Measurements from ENCODE around the gene LPCAT3. TPM values are rescaled to one million over a fixed set of nuclear protein-coding genes. Genes with fewer than 3 reads are reported as not detected.

The LPCAT3 gene
- total RNA-seq, 1 experiment from 2014 or later = 45.8 TPM

DNA sequence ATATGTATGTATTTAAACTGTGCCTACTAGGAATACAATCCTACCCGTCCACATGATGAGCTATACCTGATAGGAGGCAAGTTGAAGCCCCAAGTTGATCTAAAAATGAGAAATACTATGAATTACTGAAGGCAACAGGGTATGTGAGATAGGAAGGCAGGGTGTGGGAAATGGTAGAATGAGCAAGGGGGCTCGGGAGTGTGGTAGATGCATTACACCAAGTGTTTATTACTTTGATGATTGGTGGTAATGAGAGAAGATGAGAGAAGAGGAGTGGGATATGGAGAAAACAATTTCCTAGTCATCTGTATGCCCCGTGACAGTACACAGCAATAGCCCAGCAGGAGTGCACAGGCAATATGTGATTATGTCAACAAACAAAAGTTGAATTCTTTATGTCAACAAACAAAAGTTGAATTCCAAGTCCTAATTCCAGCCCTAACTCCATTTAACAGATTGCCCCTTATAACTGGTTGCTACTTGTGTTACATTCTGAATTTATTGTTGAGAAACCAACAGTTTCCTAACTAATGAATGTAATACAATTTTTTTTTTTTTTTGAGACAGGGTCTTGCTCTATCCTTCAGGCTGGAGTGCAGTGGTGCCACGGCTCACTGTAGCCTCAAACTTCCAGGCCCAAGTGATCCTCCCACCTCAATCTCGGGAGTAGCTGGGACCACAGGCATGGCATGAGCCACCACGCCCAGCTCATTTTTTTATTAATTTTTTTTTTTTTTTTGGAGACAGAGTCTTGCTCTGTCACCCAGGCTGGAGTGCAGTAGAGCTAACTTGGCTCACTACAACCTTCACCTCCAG is 2.5 kb downstream of the LPCAT3 start:
- H3K9ac ChIP-seq (ENCODE audit: low read length) = no peak overlapping the region
- peaks cover 4 to 9% of the 10 kb centered on the region in 2 experiments; a peak in 2 of 4 replicates for H3K36me3 ChIP-seq (ENCODE audit: control insufficient read depth in 1 of 2, insufficient read depth in 2 of 2, low read length in 2 of 2)
- no peaks in the 10 kb centered on the region for H3K9me3 ChIP-seq (ENCODE audit: control insufficient read depth in 1 of 2, insufficient read depth in 1 of 2, low read depth in 1 of 2, low read length in 2 of 2)
- CTCF ChIA-PET = no interaction called here
- TF ChIP-seq POLR2AphosphoS5 (IDR thresholded peaks at IDR 0.05; ENCODE audit: low read depth, low read length) (no peak), EZH2phosphoT487 (IDR thresholded peaks at IDR 0.05; ENCODE audit: borderline replicate concordance) (no peak), REST (IDR thresholded peaks at IDR 0.05; ENCODE audit: low read depth) (no peak), POLR2A (IDR thresholded peaks at IDR 0.05; ENCODE audit: borderline replicate concordance, extremely low read depth, insufficient read depth, insufficient read length) (no peak), YY1 (IDR thresholded peaks at IDR 0.05; ENCODE audit: extremely low read depth, insufficient replicate concordance, low read depth, low read length) (no peak), ELF1 (IDR thresholded peaks at IDR 0.05; ENCODE audit: borderline replicate concordance, low read depth) (no peak)
- no peaks in the 10 kb centered on the region for H4K20me1 ChIP-seq (ENCODE audit: insufficient read depth)
- DNase-seq (ENCODE audit: low read depth, low spot score) (no peak), ATAC-seq (no peak)
- peaks cover 49% of the 10 kb centered on the region for H3K79me2 ChIP-seq (ENCODE audit: insufficient read depth, low read length)
- H3K27ac ChIP-seq (ENCODE audit: low read depth, low read length) = no peak overlapping the region
- no peaks in the 10 kb centered on the region for H3K27me3 ChIP-seq (ENCODE audit: insufficient read depth, low read length)
- intact Hi-C loops (cut with micrococcal nuclease) = no loop called here
- POLR2A ChIA-PET = interaction anchor here (2.9 kb wide), 1 partner anchor 72 kb away, joined by 17 read pairs; the partner anchor contains the start of genes C12orf57 and RNU7-1
- H3K9me2 ChIP-seq (ENCODE audit: insufficient read depth) = no peaks in the 10 kb centered on the region
- H3K4me2 ChIP-seq (ENCODE audit: low read length) = no peak overlapping the region
- H2AFZ ChIP-seq (ENCODE audit: low read depth, low read length, poor library complexity, severe bottlenecking) = no peak overlapping the region
- RAD21 ChIA-PET (ENCODE audit: low non-redundant PET in 1 of 2, low total read pairs in 2 of 2, uncharacterized antibody in 2 of 2, unreplicated experiment in 2 of 2) = no interaction called here
- no TSS peak for BruUV-seq (replicated peaks)
- no peak overlapping the region for H3K4me3 ChIP-seq (replicated peaks in 1 of 2; ENCODE audit: low read depth in 1 of 2, low read length in 2 of 2)
- peaks cover 14 to 24% of the 10 kb centered on the region in 2 experiments for H3K4me1 ChIP-seq (ENCODE audit: control insufficient read depth in 1 of 2, insufficient read depth in 2 of 2, low read length in 2 of 2)

Measured in HCT116 (cell line).